Neuronal stem cell (in vitro differentiated cells): ENCODE measurements around the gene CCK.

Experiments
- DNase-seq: peaks from one replicate; pipeline ENCODE4 v3.0.0-alpha.2; 2013; ENCODE audit warnings: low spot score
- H2AFZ ChIP-seq: one replicate; pipeline ENCODE4 v1.6.1; 2013; ENCODE audit warnings: mild to moderate bottlenecking, low read length, inconsistent platforms
- H2AK5ac ChIP-seq: 2 replicates; pipeline ENCODE4 v1.6.1; 2013; ENCODE audit warnings: low read depth, mild to moderate bottlenecking, inconsistent platforms, low read length, moderate library complexity, mixed read lengths
- H2BK120ac ChIP-seq: 2 replicates; pipeline ENCODE4 v1.6.1; 2013; ENCODE audit warnings: low read depth, mild to moderate bottlenecking, inconsistent platforms, low read length, moderate library complexity, mixed read lengths
- H2BK12ac ChIP-seq: one replicate; pipeline ENCODE4 v1.6.1; 2013; ENCODE audit warnings: low read length, inconsistent platforms
- H2BK15ac ChIP-seq: 2 replicates; pipeline ENCODE4 v1.6.1; 2013; ENCODE audit warnings: mild to moderate bottlenecking, low read length, inconsistent platforms, mixed read lengths
- H2BK5ac ChIP-seq: one replicate; pipeline ENCODE4 v1.6.1; 2013; ENCODE audit warnings: inconsistent platforms, mild to moderate bottlenecking, low read length, moderate library complexity
- H3K14ac ChIP-seq: one replicate; pipeline ENCODE4 v1.6.1; 2013; ENCODE audit warnings: low read length, inconsistent platforms
- H3K18ac ChIP-seq: 2 replicates; pipeline ENCODE4 v1.6.1; 2013; ENCODE audit warnings: low read length, inconsistent platforms
- H3K23ac ChIP-seq: 2 replicates; pipeline ENCODE4 v1.6.1; 2013; ENCODE audit warnings: low read depth, mild to moderate bottlenecking, mixed read lengths, low read length, inconsistent platforms; ENCODE audit not compliant: poor library complexity
- H3K27ac ChIP-seq: replicated peaks from 3 replicates; pipeline ENCODE4 v1.5.1; 2013; ENCODE audit warnings: low read length, inconsistent platforms
- H3K27me3 ChIP-seq, 3 experiments: 2 replicates each; pipeline ENCODE4 v1.6.1; 2013; ENCODE audit warnings: low read length in 3 of 3, mild to moderate bottlenecking in 2 of 3, inconsistent platforms in 1 of 3, low read depth in 1 of 3, mixed read lengths in 1 of 3, moderate library complexity in 1 of 3; ENCODE audit not compliant: control insufficient read depth in 3 of 3, insufficient read depth in 3 of 3
- H3K36me3 ChIP-seq, 2 donors: replicated peaks in 1 of 2; 2 replicates each; pipeline ENCODE4 v1.6.1; 2013; ENCODE audit warnings: low read length in 2 of 2; ENCODE audit not compliant: control insufficient read depth in 2 of 2, insufficient read depth in 2 of 2
- H3K4ac ChIP-seq: 2 replicates; pipeline ENCODE4 v1.6.1; 2013; ENCODE audit warnings: inconsistent platforms, mild to moderate bottlenecking, low read length, moderate library complexity
- H3K4me1 ChIP-seq, 2 donors: 1 replicate in 1 of 2; 2 replicates in 1 of 2; pipeline ENCODE4 v1.6.1; 2013; ENCODE audit warnings: low read length in 2 of 2, low read depth in 1 of 2; ENCODE audit not compliant: control insufficient read depth in 2 of 2, insufficient read depth in 1 of 2
- H3K4me2 ChIP-seq: one replicate; pipeline ENCODE4 v1.6.1; 2013; ENCODE audit warnings: mild to moderate bottlenecking, low read length, inconsistent platforms; ENCODE audit not compliant: insufficient read depth, poor library complexity, severe bottlenecking
- H3K4me3 ChIP-seq, 2 donors: 2 replicates each; pipeline ENCODE4 v1.5.1; 2013; ENCODE audit warnings: low read length in 2 of 2, mild to moderate bottlenecking in 2 of 2, inconsistent platforms in 1 of 2, moderate library complexity in 1 of 2
- H3K79me1 ChIP-seq: one replicate; pipeline ENCODE4 v1.6.1; 2013; ENCODE audit warnings: low read depth, mild to moderate bottlenecking, inconsistent platforms, low read length, moderate library complexity
- H3K9ac ChIP-seq: one replicate; pipeline ENCODE4 v1.6.1; 2013; ENCODE audit warnings: mild to moderate bottlenecking, low read depth, low read length, inconsistent platforms; ENCODE audit not compliant: poor library complexity
- H3K9me3 ChIP-seq, 2 donors: replicated peaks in 1 of 2; 2 replicates each; pipeline versions ENCODE3 to v1.6.1; 2013; ENCODE audit warnings: low read length in 2 of 2, mild to moderate bottlenecking in 2 of 2, inconsistent platforms in 1 of 2, low read depth in 1 of 2, mixed read lengths in 1 of 2, moderate library complexity in 1 of 2; ENCODE audit not compliant: control insufficient read depth in 2 of 2, insufficient read depth in 1 of 2
- H4K8ac ChIP-seq: one replicate; pipeline ENCODE4 v1.6.1; 2013; ENCODE audit warnings: low read depth, mild to moderate bottlenecking, inconsistent platforms, low read length, moderate library complexity
- H4K91ac ChIP-seq: one replicate; pipeline ENCODE4 v1.6.1; 2013; ENCODE audit warnings: low read length, low read depth, mild to moderate bottlenecking, inconsistent platforms; ENCODE audit not compliant: poor library complexity
- WGBS, 2 donors: extraction: QIAGEN DNeasy Blood & Tissue Kit; methylation state at CpG; one replicate each; pipeline ENCODE4 v1.1.7; 2013; ENCODE audit warnings: missing lambda C conversion rate in 2 of 2, mixed read lengths in 1 of 2; ENCODE audit not compliant: insufficient read length in 2 of 2, insufficient replicate concordance in 1 of 2; ENCODE audit errors: extremely low coverage in 2 of 2; 5-methylcytosine and 5-hydroxymethylcytosine counted together

The CCK gene

DNA sequence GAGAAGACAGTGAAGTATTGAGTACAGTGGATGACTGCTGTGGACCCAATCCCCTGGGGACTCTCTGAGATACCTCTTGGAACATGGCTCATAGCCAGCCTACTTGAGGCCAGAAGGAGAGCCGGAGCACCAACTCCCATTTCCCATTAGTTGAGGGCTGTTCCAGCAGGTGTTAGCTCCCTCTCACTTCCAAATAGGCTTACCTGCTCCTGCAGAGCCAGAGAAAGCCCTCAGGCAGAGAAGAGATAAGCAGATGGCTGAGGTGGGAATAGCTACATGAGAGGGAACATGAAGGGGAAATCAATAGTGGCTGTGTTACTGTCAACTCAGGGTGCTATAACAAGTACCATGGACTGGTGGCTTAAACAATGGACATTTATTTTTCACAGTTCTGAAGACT is 4.6 kb upstream of the CCK start:
- Histone ChIP-seq H2AK5ac (no peak overlapping the region), H2BK120ac (no peak overlapping the region), H3K27ac (no peak overlapping the region), H3K36me3 (no peaks in the 10 kb centered on the region), H3K23ac (no peak overlapping the region), H3K4ac (no peak overlapping the region), H3K4me3 (no peak overlapping the region), H2BK5ac (no peak overlapping the region), H3K14ac (no peak overlapping the region), H3K18ac (peak overlapping the region; percentile 21), H3K4me1 (no peaks in the 10 kb centered on the region), H3K4me2 (no peak overlapping the region), H3K79me1 (no peaks in the 10 kb centered on the region), H4K8ac (no peak overlapping the region), H3K9ac (no peak overlapping the region), H3K9me3 (peaks cover 0 to 2% of the 10 kb centered on the region in 2 donors), H2BK12ac (no peak overlapping the region), H2BK15ac (no peak overlapping the region), H4K91ac (no peak overlapping the region), H2AFZ (no peak overlapping the region), H3K27me3 (peaks cover 0 to 12% (median 1%) of the 10 kb centered on the region in 3 experiments)
- no peak for DNase-seq
- WGBS, 2 donors = no CpG with 5 or more reads among the region's 1 CpG

DNA sequence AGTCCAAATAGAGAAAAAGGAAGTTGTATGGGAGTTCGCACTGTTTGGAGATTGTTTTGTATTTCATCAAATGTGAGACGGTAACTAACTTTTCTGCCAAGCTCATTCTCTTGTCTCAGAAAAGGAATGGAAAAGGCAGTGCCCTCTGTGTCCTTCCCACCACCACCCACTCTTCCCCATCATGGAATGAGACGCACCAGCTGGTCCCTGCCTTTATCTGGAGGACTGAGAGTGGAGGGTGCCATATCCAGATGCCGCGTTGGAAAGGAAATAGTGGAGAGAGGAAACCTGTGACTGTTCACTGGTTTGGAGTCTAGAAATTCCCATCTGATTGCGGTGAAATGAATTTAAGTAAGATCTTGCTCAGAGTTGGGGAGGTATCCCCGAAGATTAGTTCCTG is 3.7 kb upstream of the CCK start:
- H3K23ac ChIP-seq = no peak overlapping the region
- no peak overlapping the region for H2BK120ac ChIP-seq
- H3K27ac ChIP-seq = no peak overlapping the region
- no peak overlapping the region for H2BK12ac ChIP-seq
- H3K27me3 ChIP-seq = peaks cover 0 to 13% (median 5%) of the 10 kb centered on the region in 3 experiments
- no peak overlapping the region for H2BK15ac ChIP-seq
- H2AFZ ChIP-seq = no peak overlapping the region
- no peak overlapping the region for H2BK5ac ChIP-seq
- H3K9me3 ChIP-seq = peaks cover 0 to 5% of the 10 kb centered on the region in 2 donors
- no peak overlapping the region for H3K18ac ChIP-seq
- H4K8ac ChIP-seq = no peak overlapping the region
- no peak overlapping the region for H3K14ac ChIP-seq
- no peak overlapping the region for H3K4me3 ChIP-seq
- DNase-seq = no peak
- no peak overlapping the region for H3K4me2 ChIP-seq
- H3K36me3 ChIP-seq = no peaks in the 10 kb centered on the region
- WGBS, 2 donors = no CpG with 5 or more reads among the region's 7 CpGs
- no peak overlapping the region for H4K91ac ChIP-seq
- no peak overlapping the region for H2AK5ac ChIP-seq
- H3K4me1 ChIP-seq = no peaks in the 10 kb centered on the region
- H3K4ac ChIP-seq = no peak overlapping the region
- no peak overlapping the region for H3K9ac ChIP-seq
- no peaks in the 10 kb centered on the region for H3K79me1 ChIP-seq

- no peak overlapping the region for H3K9ac ChIP-seq
- H2BK5ac ChIP-seq = no peak overlapping the region
- H2BK15ac ChIP-seq = no peak overlapping the region
- peaks cover 0 to 4% of the 10 kb centered on the region in 2 donors for H3K4me1 ChIP-seq
- H3K27ac ChIP-seq = no peak overlapping the region
- H3K4me3 ChIP-seq = no peak overlapping the region
- no peaks in the 10 kb centered on the region for H3K79me1 ChIP-seq
- H3K27me3 ChIP-seq = peaks cover 0 to 30% (median 14%) of the 10 kb centered on the region in 3 experiments
- H3K23ac ChIP-seq = peak overlapping the region; percentile 45
- H4K8ac ChIP-seq = no peak overlapping the region
- H4K91ac ChIP-seq = no peak overlapping the region
- H2AK5ac ChIP-seq = no peak overlapping the region
- peaks cover 0 to 5% of the 10 kb centered on the region in 2 donors for H3K9me3 ChIP-seq
- H2BK12ac ChIP-seq = no peak overlapping the region
- H3K18ac ChIP-seq = peak overlapping the region; percentile 50
- H2BK120ac ChIP-seq = no peak overlapping the region
- no CpG with 5 or more reads among the region's 6 CpGs for WGBS, 2 donors
- no peak overlapping the region for H3K4ac ChIP-seq
- no peaks in the 10 kb centered on the region for H3K36me3 ChIP-seq
- no peak overlapping the region for H3K4me2 ChIP-seq
- DNase-seq = no peak
- no peak overlapping the region for H3K14ac ChIP-seq
- no peak overlapping the region for H2AFZ ChIP-seq
Measured at GRCh38 chr3:42267878-42268277, 1.9 kb upstream of the CCK start.

- Histone ChIP-seq H2BK12ac (peak overlapping the region; percentile 98), H3K27me3 (peaks cover 0 to 54% (median 14%) of the 10 kb centered on the region in 3 experiments), H3K4me3 (no peak overlapping the region), H2AK5ac (peak overlapping the region; percentile 98), H3K4ac (peak overlapping the region; percentile 69), H3K27ac (no peak overlapping the region), H3K36me3 (no peaks in the 10 kb centered on the region), H2BK5ac (peak overlapping the region; percentile 45), H3K4me1 (peaks cover 0 to 15% of the 10 kb centered on the region in 2 donors), H2BK120ac (peak overlapping the region; percentile 52), H3K23ac (peak overlapping the region; percentile 88), H3K9ac (no peak overlapping the region), H2AFZ (no peak overlapping the region), H2BK15ac (peak overlapping the region; percentile 83), H4K8ac (no peak overlapping the region), H3K4me2 (no peak overlapping the region), H3K14ac (no peak overlapping the region), H4K91ac (no peak overlapping the region), H3K79me1 (no peaks in the 10 kb centered on the region), H3K9me3 (peaks cover 0 to 5% of the 10 kb centered on the region in 2 donors), H3K18ac (peak overlapping the region; percentile 89)
- WGBS, 2 donors = no CpG with 5 or more reads among the region's 60 CpGs
- DNase-seq = no peak
Measured at GRCh38 chr3:42265059-42265991, 660 bp downstream of the CCK start.
